Measurements from ENCODE around the gene MEIS2. TPM values are rescaled to one million over a fixed set of nuclear protein-coding genes. Genes with fewer than 3 reads are reported as not detected.
"Not testable (repeated sequence)": the region's sequence is repeated elsewhere in the genome, so short reads cannot be mapped to it uniquely, and the experiment has no call there.

Gene MEIS2
- total RNA-seq, 1 experiment from 2014 or later = 4.2 TPM

- no peaks in the 10 kb centered on the region for H3K27me3 ChIP-seq (replicated peaks)
- no peaks in the 10 kb centered on the region for H3K9me3 ChIP-seq (replicated peaks)
- H3K4me1 ChIP-seq (replicated peaks) = no peaks in the 10 kb centered on the region
- H3K4me3 ChIP-seq = no peak overlapping the region
- no peaks in the 10 kb centered on the region for H3K36me3 ChIP-seq
- H3K27ac ChIP-seq = no peak overlapping the region
- no peak for DNase-seq (ENCODE audit: low read depth in 1 of 2, low spot score in 2 of 2)
These were observed 98.2 kb downstream of the MEIS2 start for GRCh38 chr15:37002041-37002672.

GRCh38 chr15:37001417-37001816, 98.9 kb downstream of the MEIS2 start:
- H3K36me3 ChIP-seq = no peaks in the 10 kb centered on the region
- H3K27ac ChIP-seq = no peak overlapping the region
- H3K4me1 ChIP-seq (replicated peaks) = no peaks in the 10 kb centered on the region
- H3K4me3 ChIP-seq = no peak overlapping the region
- DNase-seq (ENCODE audit: low read depth in 1 of 2, low spot score in 2 of 2) = no peak
- H3K27me3 ChIP-seq (replicated peaks) = no peaks in the 10 kb centered on the region
- no peaks in the 10 kb centered on the region for H3K9me3 ChIP-seq (replicated peaks)

- no peaks in the 10 kb centered on the region for H3K4me1 ChIP-seq (replicated peaks)
- no peak overlapping the region for H3K27ac ChIP-seq
- H3K36me3 ChIP-seq = no peaks in the 10 kb centered on the region
- H3K4me3 ChIP-seq = no peak overlapping the region
- DNase-seq (ENCODE audit: low read depth in 1 of 2, low spot score in 2 of 2) = no peak
- H3K27me3 ChIP-seq (replicated peaks) = no peaks in the 10 kb centered on the region
- no peaks in the 10 kb centered on the region for H3K9me3 ChIP-seq (replicated peaks)
These were observed 100.6 kb downstream of the MEIS2 start for GRCh38 chr15:36999778-37000177.

GRCh38 chr15:36996538-36997181, 103.7 kb downstream of the MEIS2 start:
- H3K27me3 ChIP-seq (replicated peaks) = no peaks in the 10 kb centered on the region
- no peaks in the 10 kb centered on the region for H3K36me3 ChIP-seq
- H3K9me3 ChIP-seq (replicated peaks) = no peaks in the 10 kb centered on the region
- H3K4me1 ChIP-seq (replicated peaks) = no peaks in the 10 kb centered on the region
- H3K27ac ChIP-seq = no peak overlapping the region
- H3K4me3 ChIP-seq = no peak overlapping the region
- DNase-seq (ENCODE audit: low read depth in 1 of 2, low spot score in 2 of 2) = no peak

DNA sequence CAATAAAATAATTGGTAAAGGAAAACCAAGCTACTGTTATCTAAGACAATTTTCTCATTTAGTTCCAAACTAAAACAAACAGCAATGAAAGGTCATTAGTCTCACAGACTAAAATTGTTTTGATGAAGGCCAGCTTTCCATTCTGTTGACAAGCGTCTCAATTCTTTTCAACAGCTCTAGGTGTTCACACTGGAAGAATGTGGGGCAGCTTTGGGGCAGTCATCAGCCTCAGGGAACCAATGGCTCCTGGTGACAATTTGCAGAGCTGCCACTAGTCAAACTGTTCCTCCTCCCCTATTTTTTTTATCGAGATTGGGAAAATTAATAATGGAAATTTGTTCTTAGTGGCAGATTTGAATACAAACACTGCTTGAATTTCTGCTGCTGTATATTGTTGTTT, 104.2 kb downstream of the MEIS2 start:
- Histone ChIP-seq H3K36me3 (no peaks in the 10 kb centered on the region), H3K4me3 (no peak overlapping the region), H3K9me3 (replicated peaks) (no peaks in the 10 kb centered on the region), H3K27me3 (replicated peaks) (no peaks in the 10 kb centered on the region), H3K27ac (no peak overlapping the region), H3K4me1 (replicated peaks) (no peaks in the 10 kb centered on the region)
- no peak for DNase-seq (ENCODE audit: low read depth in 1 of 2, low spot score in 2 of 2)

- no peaks in the 10 kb centered on the region for H3K4me1 ChIP-seq (replicated peaks)
- H3K27ac ChIP-seq = no peak overlapping the region
- H3K9me3 ChIP-seq (replicated peaks) = no peaks in the 10 kb centered on the region
- no peak overlapping the region for H3K4me3 ChIP-seq
- H3K27me3 ChIP-seq (replicated peaks) = no peaks in the 10 kb centered on the region
- DNase-seq (ENCODE audit: low read depth in 1 of 2, low spot score in 2 of 2) = no peak
- H3K36me3 ChIP-seq = no peaks in the 10 kb centered on the region
These were observed 105.6 kb downstream of the MEIS2 start for GRCh38 chr15:36994790-36995189.

DNA sequence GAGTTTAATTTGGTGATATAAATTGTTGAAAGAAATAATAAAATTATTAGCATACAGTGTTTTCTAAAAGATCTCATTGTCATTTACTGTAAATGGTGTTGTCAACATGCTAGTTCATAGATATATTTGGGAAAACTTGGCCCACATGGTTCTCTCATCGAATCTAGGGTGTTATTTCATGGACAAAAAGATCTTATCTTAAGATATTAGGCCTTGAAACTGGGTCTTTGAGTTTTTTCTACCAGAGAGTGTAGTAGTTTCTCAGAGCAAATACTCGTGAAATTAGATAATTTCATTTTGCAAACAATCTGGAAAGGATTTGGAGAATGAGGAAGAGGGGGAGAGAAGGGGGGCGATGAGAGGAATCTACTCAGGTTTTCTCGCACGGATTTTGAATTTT, 107.9 kb downstream of the MEIS2 start:
- H3K27me3 ChIP-seq (replicated peaks) = no peaks in the 10 kb centered on the region
- no peak overlapping the region for H3K27ac ChIP-seq
- H3K4me3 ChIP-seq = no peak overlapping the region
- no peak for DNase-seq (ENCODE audit: low read depth in 1 of 2, low spot score in 2 of 2)
- H3K4me1 ChIP-seq (replicated peaks) = no peaks in the 10 kb centered on the region
- no peaks in the 10 kb centered on the region for H3K9me3 ChIP-seq (replicated peaks)
- H3K36me3 ChIP-seq = no peaks in the 10 kb centered on the region

GRCh38 chr15:36988947-36989346, 111.4 kb downstream of the MEIS2 start:
- no peaks in the 10 kb centered on the region for H3K4me1 ChIP-seq (replicated peaks)
- no peaks in the 10 kb centered on the region for H3K36me3 ChIP-seq
- no peaks in the 10 kb centered on the region for H3K27me3 ChIP-seq (replicated peaks)
- H3K27ac ChIP-seq = no peak overlapping the region
- no peak for DNase-seq (ENCODE audit: low read depth in 1 of 2, low spot score in 2 of 2)
- no peak overlapping the region for H3K4me3 ChIP-seq
- H3K9me3 ChIP-seq (replicated peaks) = no peaks in the 10 kb centered on the region

DNA sequence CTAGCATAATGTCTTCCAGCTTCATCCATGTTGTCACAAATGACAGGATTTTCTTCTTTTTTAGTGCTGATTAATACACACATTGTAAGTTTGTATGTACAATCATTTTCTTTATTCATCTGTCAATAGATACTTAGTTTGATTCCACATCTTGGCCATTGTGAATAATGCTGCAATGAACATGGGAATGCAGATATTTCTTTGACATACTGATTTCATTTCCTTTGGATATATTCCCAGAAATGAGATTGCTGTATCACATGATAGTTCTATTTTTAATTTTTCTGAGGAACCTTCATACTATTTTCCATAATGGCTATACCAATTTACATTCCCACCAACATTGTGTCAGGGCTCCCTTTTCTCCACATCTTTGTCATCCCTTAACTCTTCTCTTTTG, 117.9 kb downstream of the MEIS2 start:
- Histone ChIP-seq H3K9me3 (replicated peaks) (no peaks in the 10 kb centered on the region), H3K27me3 (replicated peaks) (no peaks in the 10 kb centered on the region), H3K36me3 (no peaks in the 10 kb centered on the region), H3K27ac (no peak overlapping the region), H3K4me1 (replicated peaks) (no peaks in the 10 kb centered on the region), H3K4me3 (no peak overlapping the region)
- DNase-seq (ENCODE audit: low read depth in 1 of 2, low spot score in 2 of 2) = no peak

GRCh38 chr15:36980281-36980680, 120.1 kb downstream of the MEIS2 start:
- not testable (repeated sequence) for H3K4me1 ChIP-seq (replicated peaks); H3K36me3 ChIP-seq; H3K27me3 ChIP-seq (replicated peaks); H3K27ac ChIP-seq; H3K4me3 ChIP-seq; H3K9me3 ChIP-seq (replicated peaks); DNase-seq (ENCODE audit: low read depth in 1 of 2, low spot score in 2 of 2)

- DNase-seq (ENCODE audit: low read depth in 1 of 2, low spot score in 2 of 2) = no peak
- H3K27ac ChIP-seq = no peak overlapping the region
- no peaks in the 10 kb centered on the region for H3K36me3 ChIP-seq
- no peaks in the 10 kb centered on the region for H3K9me3 ChIP-seq (replicated peaks)
- no peaks in the 10 kb centered on the region for H3K4me1 ChIP-seq (replicated peaks)
- H3K27me3 ChIP-seq (replicated peaks) = no peaks in the 10 kb centered on the region
- no peak overlapping the region for H3K4me3 ChIP-seq
These were observed 121.7 kb downstream of the MEIS2 start for GRCh38 chr15:36978625-36979024.

DNA sequence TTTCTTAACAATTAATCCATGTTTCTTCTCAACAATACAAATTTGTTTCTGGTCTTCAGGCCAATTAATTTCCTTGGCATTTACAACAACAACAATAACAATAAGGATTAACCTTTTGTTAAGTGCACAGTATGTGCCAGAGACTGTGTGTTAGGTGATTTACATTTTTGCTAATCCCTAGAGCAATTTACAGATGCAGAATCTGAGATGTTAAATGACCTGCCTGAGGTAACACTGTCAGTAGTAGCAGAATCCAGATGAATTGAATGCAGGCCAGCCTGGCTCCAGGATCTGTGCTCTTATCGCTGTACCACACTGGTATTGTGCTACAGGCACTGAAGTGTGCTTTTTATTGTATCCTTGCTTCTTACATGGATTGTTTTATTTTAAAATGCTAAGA, 122.2 kb downstream of the MEIS2 start:
- no peak for DNase-seq (ENCODE audit: low read depth in 1 of 2, low spot score in 2 of 2)
- H3K4me1 ChIP-seq (replicated peaks) = no peaks in the 10 kb centered on the region
- no peaks in the 10 kb centered on the region for H3K9me3 ChIP-seq (replicated peaks)
- H3K27me3 ChIP-seq (replicated peaks) = no peaks in the 10 kb centered on the region
- no peak overlapping the region for H3K4me3 ChIP-seq
- H3K27ac ChIP-seq = no peak overlapping the region
- H3K36me3 ChIP-seq = no peaks in the 10 kb centered on the region

GRCh38 chr15:36977659-36978058, 122.7 kb downstream of the MEIS2 start:
- Histone ChIP-seq H3K36me3 (no peaks in the 10 kb centered on the region), H3K27me3 (replicated peaks) (no peaks in the 10 kb centered on the region), H3K4me3 (no peak overlapping the region), H3K9me3 (replicated peaks) (no peaks in the 10 kb centered on the region), H3K27ac (no peak overlapping the region), H3K4me1 (replicated peaks) (no peaks in the 10 kb centered on the region)
- no peak for DNase-seq (ENCODE audit: low read depth in 1 of 2, low spot score in 2 of 2)

- Histone ChIP-seq H3K4me1 (replicated peaks) (no peaks in the 10 kb centered on the region), H3K36me3 (no peaks in the 10 kb centered on the region), H3K27me3 (replicated peaks) (no peaks in the 10 kb centered on the region), H3K27ac (no peak overlapping the region), H3K4me3 (no peak overlapping the region), H3K9me3 (replicated peaks) (no peaks in the 10 kb centered on the region)
- no peak for DNase-seq (ENCODE audit: low read depth in 1 of 2, low spot score in 2 of 2)
These were observed 127.6 kb downstream of the MEIS2 start for GRCh38 chr15:36972704-36973103.

GRCh38 chr15:36970522-36970921, 129.8 kb downstream of the MEIS2 start:
- H3K4me3 ChIP-seq = no peak overlapping the region
- H3K36me3 ChIP-seq = no peaks in the 10 kb centered on the region
- H3K4me1 ChIP-seq (replicated peaks) = no peaks in the 10 kb centered on the region
- DNase-seq (ENCODE audit: low read depth in 1 of 2, low spot score in 2 of 2) = no peak
- H3K9me3 ChIP-seq (replicated peaks) = no peaks in the 10 kb centered on the region
- no peaks in the 10 kb centered on the region for H3K27me3 ChIP-seq (replicated peaks)
- H3K27ac ChIP-seq = no peak overlapping the region
